Measurements from ENCODE around the gene PLA2G2C.

The PLA2G2C gene

DNA sequence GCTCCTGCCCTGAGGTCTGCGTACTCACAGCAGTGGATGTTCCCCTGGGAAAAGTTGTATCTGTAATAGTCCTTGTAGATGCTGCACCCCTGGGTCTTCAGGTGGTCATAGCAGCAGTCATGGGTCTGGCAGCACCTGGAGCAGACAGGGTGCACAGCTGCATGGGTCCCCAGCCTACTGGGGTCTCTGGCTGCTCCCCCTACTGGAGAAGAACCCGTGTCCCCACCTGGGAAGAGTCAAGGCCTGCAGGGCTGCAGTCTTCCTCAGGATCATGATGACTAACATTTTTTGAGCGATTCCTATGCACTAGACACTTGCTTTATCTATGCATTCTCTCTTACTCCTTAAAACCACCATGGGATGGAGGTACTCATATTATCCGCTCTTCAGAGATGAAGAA is 70.8 kb downstream of the PLA2G2C start:
- no peak for ATAC-seq
- no peak for TF ChIP-seq BACH2 (CRISPR knock-in tag; IDR thresholded peaks at IDR 0.05; ENCODE audit: borderline replicate concordance)
- no peak for TF ChIP-seq OSR1 (CRISPR knock-in tag; IDR thresholded peaks at IDR 0.05)
- no peak for TF ChIP-seq ZC3H10 (CRISPR knock-in tag; IDR thresholded peaks at IDR 0.05)
- TF ChIP-seq TCF4 (CRISPR knock-in tag; IDR thresholded peaks at IDR 0.05; ENCODE audit: borderline replicate concordance): no peak
- TF ChIP-seq, protein P1, sequence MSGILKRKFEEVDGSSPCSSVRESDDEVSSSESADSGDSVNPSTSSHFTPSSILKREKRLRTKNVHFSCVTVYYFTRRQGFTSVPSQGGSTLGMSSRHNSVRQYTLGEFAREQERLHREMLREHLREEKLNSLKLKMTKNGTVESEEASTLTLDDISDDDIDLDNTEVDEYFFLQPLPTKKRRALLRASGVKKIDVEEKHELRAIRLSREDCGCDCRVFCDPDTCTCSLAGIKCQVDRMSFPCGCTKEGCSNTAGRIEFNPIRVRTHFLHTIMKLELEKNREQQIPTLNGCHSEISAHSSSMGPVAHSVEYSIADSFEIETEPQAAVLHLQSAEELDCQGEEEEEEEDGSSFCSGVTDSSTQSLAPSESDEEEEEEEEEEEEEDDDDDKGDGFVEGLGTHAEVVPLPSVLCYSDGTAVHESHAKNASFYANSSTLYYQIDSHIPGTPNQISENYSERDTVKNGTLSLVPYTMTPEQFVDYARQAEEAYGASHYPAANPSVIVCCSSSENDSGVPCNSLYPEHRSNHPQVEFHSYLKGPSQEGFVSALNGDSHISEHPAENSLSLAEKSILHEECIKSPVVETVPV (CRISPR knock-in tag; IDR thresholded peaks at IDR 0.05): no peak
- TF ChIP-seq SNAI2 (CRISPR knock-in tag; IDR thresholded peaks at IDR 0.05): no peak
- TF ChIP-seq RARB (CRISPR knock-in tag; IDR thresholded peaks at IDR 0.05): no peak
- TF ChIP-seq ZNF70 (CRISPR knock-in tag; IDR thresholded peaks at IDR 0.05): no peak

DNA sequence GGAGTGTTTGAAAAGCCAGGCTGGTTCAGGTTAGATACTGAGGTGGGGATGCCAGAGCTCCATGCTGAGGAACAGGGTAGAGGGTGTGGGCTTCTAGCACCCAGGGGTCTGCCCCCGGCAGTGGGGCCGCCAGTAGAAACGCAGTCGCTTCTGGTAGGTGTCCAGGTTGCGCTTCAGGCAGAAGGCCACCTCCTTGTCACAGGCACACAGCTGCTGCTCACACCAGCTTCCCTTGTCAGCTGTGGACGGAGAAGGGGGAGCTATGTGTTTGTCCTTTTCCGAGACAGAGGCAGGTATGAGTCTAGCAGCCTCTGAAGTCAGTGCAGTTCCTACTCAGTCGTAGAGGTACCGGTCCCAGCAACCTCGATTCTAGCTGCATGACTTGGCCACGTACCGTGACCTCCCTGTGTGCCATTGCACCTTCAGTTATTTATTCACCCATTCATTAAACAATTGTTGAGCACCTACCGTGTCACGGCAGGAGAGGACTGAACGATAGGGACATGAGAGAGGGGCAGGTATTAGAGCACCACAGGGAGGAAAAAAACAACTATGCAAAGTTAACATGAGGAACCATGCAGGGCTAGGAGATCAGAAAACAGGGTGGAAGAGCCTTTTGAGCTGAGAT is 72.2 kb downstream of the PLA2G2C start:
- TF ChIP-seq PATZ1 (CRISPR knock-in tag; IDR thresholded peaks at IDR 0.05; ENCODE audit: borderline replicate concordance): no peak
- TF ChIP-seq, protein P1 (CRISPR knock-in tag; IDR thresholded peaks at IDR 0.05): no peak
- no peak for TF ChIP-seq ZNF8 (CRISPR knock-in tag; IDR thresholded peaks at IDR 0.05)
- no peak for TF ChIP-seq TCF4 (CRISPR knock-in tag; IDR thresholded peaks at IDR 0.05; ENCODE audit: borderline replicate concordance)
- TF ChIP-seq ZFP3 (CRISPR knock-in tag; IDR thresholded peaks at IDR 0.05): no peak
- TF ChIP-seq BACH2 (CRISPR knock-in tag; IDR thresholded peaks at IDR 0.05; ENCODE audit: borderline replicate concordance): no peak
- TF ChIP-seq OSR1 (CRISPR knock-in tag; IDR thresholded peaks at IDR 0.05): no peak
- no peak for TF ChIP-seq ZC3H10 (CRISPR knock-in tag; IDR thresholded peaks at IDR 0.05)
- TF ChIP-seq ZFP30 (CRISPR knock-in tag; IDR thresholded peaks at IDR 0.05): no peak
- TF ChIP-seq ESRRG (CRISPR knock-in tag; IDR thresholded peaks at IDR 0.05): no peak
- no peak for TF ChIP-seq PPARA (CRISPR knock-in tag; IDR thresholded peaks at IDR 0.05; ENCODE audit: borderline replicate concordance)
- no peak for TF ChIP-seq CSDC2 (CRISPR knock-in tag; IDR thresholded peaks at IDR 0.05)
- no peak for ATAC-seq
